Measurements from ENCODE around the gene DENND2C. TPM values are rescaled to one million over a fixed set of nuclear protein-coding genes. Genes with fewer than 3 reads are reported as not detected.

The DENND2C gene
- total RNA-seq, 1 experiment from 2014 or later, result 3.6 TPM

- no peak overlapping the region for H3K4me3 ChIP-seq (replicated peaks in 1 of 2; ENCODE audit: low read depth in 1 of 2, low read length in 2 of 2)
- no peaks in the 10 kb centered on the region for H3K79me2 ChIP-seq (ENCODE audit: insufficient read depth, low read length)
- TF ChIP-seq SP1 (IDR thresholded peaks at IDR 0.05; ENCODE audit: low read depth), result no peak
- TF ChIP-seq RAD21 (IDR thresholded peaks at IDR 0.05; ENCODE audit: low read depth), result no peak
- no peak for TF ChIP-seq SIN3A (IDR thresholded peaks at IDR 0.05; ENCODE audit: low read depth)
- intact Hi-C loops (cut with micrococcal nuclease), result loop anchor here (10.0 kb wide), 1 partner anchor 277 kb away; no protein-coding TSS in a partner anchor
- H4K20me1 ChIP-seq (ENCODE audit: insufficient read depth), result no peaks in the 10 kb centered on the region
- H3K4me1 ChIP-seq (ENCODE audit: control insufficient read depth in 1 of 2, insufficient read depth in 2 of 2, low read length in 2 of 2), result no peaks in the 10 kb centered on the region
- H3K9me2 ChIP-seq (ENCODE audit: insufficient read depth), result no peaks in the 10 kb centered on the region
- H3K4me2 ChIP-seq (ENCODE audit: low read length), result no peak overlapping the region
- no peak overlapping the region for H3K27ac ChIP-seq (ENCODE audit: low read depth, low read length)
- no peak overlapping the region for H3K9ac ChIP-seq (ENCODE audit: low read length)
- no TSS peak for BruUV-seq (replicated peaks)
- ChIA-PET CTCF (no interaction called here), POLR2A (interaction anchor here (1.0 kb wide), 1 partner anchor 9 kb away, joined by 3 read pairs; no protein-coding TSS in a partner anchor), RAD21 (ENCODE audit: low non-redundant PET in 1 of 2, low total read pairs in 2 of 2, uncharacterized antibody in 2 of 2, unreplicated experiment in 2 of 2) (no interaction called here)
- no peak for DNase-seq (ENCODE audit: low read depth, low spot score)
- ATAC-seq, result no peak
- no peak overlapping the region for H2AFZ ChIP-seq (ENCODE audit: low read depth, low read length, poor library complexity, severe bottlenecking)
- no peaks in the 10 kb centered on the region for H3K9me3 ChIP-seq (ENCODE audit: control insufficient read depth in 1 of 2, insufficient read depth in 1 of 2, low read depth in 1 of 2, low read length in 2 of 2)
- no peaks in the 10 kb centered on the region for H3K36me3 ChIP-seq (ENCODE audit: control insufficient read depth in 1 of 2, insufficient read depth in 2 of 2, low read length in 2 of 2)
- peaks cover 9% of the 10 kb centered on the region; the same call in 1 of the 2 replicates for H3K27me3 ChIP-seq (ENCODE audit: insufficient read depth, low read length)
Observed at GRCh38 chr1:114677691-114678090, 7.8 kb upstream of the DENND2C start.

- no peaks in the 10 kb centered on the region for H3K36me3 ChIP-seq (ENCODE audit: control insufficient read depth in 1 of 2, insufficient read depth in 2 of 2, low read length in 2 of 2)
- H3K9me3 ChIP-seq (ENCODE audit: control insufficient read depth in 1 of 2, insufficient read depth in 1 of 2, low read depth in 1 of 2, low read length in 2 of 2), result no peaks in the 10 kb centered on the region
- H3K9ac ChIP-seq (ENCODE audit: low read length), result no peak overlapping the region
- H3K4me3 ChIP-seq (replicated peaks in 1 of 2; ENCODE audit: low read depth in 1 of 2, low read length in 2 of 2), result no peak overlapping the region
- peaks cover 2 to 3% of the 10 kb centered on the region in 2 experiments; a peak in 2 of 4 replicates for H3K4me1 ChIP-seq (ENCODE audit: control insufficient read depth in 1 of 2, insufficient read depth in 2 of 2, low read length in 2 of 2)
- BruUV-seq (replicated peaks), result no TSS peak
- intact Hi-C loops (cut with micrococcal nuclease), result loop anchor here (10.0 kb wide), 1 partner anchor 279 kb away; no protein-coding TSS in a partner anchor
- peaks cover 9% of the 10 kb centered on the region; the same call in 1 of the 2 replicates for H3K27me3 ChIP-seq (ENCODE audit: insufficient read depth, low read length)
- ChIA-PET POLR2A (no interaction called here), RAD21 (ENCODE audit: low non-redundant PET in 1 of 2, low total read pairs in 2 of 2, uncharacterized antibody in 2 of 2, unreplicated experiment in 2 of 2) (no interaction called here), CTCF (no interaction called here)
- H2AFZ ChIP-seq (ENCODE audit: low read depth, low read length, poor library complexity, severe bottlenecking), result no peak overlapping the region
- DNase-seq (ENCODE audit: low read depth, low spot score), result no peak
- no peak for TF ChIP-seq SP1 (IDR thresholded peaks at IDR 0.05; ENCODE audit: low read depth)
- TF ChIP-seq ZNF274 (IDR thresholded peaks at IDR 0.05; ENCODE audit: low read depth, low read length), result no peak
- TF ChIP-seq JUND (IDR thresholded peaks at IDR 0.05), result no peak
- TF ChIP-seq MAX (IDR thresholded peaks at IDR 0.05), result no peak
- no peak for TF ChIP-seq EZH2 (IDR thresholded peaks at IDR 0.05)
- TF ChIP-seq TCF7L2 (IDR thresholded peaks at IDR 0.05; ENCODE audit: borderline replicate concordance, extremely low read depth, insufficient read depth, insufficient read length), result no peak
- TF ChIP-seq RAD21 (IDR thresholded peaks at IDR 0.05; ENCODE audit: low read depth), result no peak
- TF ChIP-seq ZBTB33 (IDR thresholded peaks at IDR 0.05; ENCODE audit: extremely low read depth, insufficient replicate concordance, low read length), result no peak
- no peak for TF ChIP-seq ELF1 (IDR thresholded peaks at IDR 0.05; ENCODE audit: borderline replicate concordance, low read depth)
- no peak for TF ChIP-seq SRF (IDR thresholded peaks at IDR 0.05; ENCODE audit: low read depth)
- no peaks in the 10 kb centered on the region for H4K20me1 ChIP-seq (ENCODE audit: insufficient read depth)
- H3K9me2 ChIP-seq (ENCODE audit: insufficient read depth), result no peaks in the 10 kb centered on the region
- H3K4me2 ChIP-seq (ENCODE audit: low read length), result no peak overlapping the region
- ATAC-seq, result no peak
- H3K79me2 ChIP-seq (ENCODE audit: insufficient read depth, low read length), result no peaks in the 10 kb centered on the region
- H3K27ac ChIP-seq (ENCODE audit: low read depth, low read length), result no peak overlapping the region
Observed at GRCh38 chr1:114676115-114676514, 6.3 kb upstream of the DENND2C start.
